Colonic mucosa (tissue), 4 donors: ENCODE results near the gene OBSCN. TPM values are rescaled to one million over a fixed set of nuclear protein-coding genes. Genes with fewer than 3 reads are reported as not detected.

Experiments
- DNase-seq: peaks from one replicate; pipeline ENCODE4 v3.0.0-alpha.2; 2020
- H3K27ac ChIP-seq: fragments of 200-600 bp; one replicate; pipeline ENCODE4 v1.8.0; 2021
- H3K27me3 ChIP-seq: fragments of 200-600 bp; one replicate; pipeline ENCODE4 v1.8.0; 2021
- H3K36me3 ChIP-seq: fragments of 200-600 bp; one replicate; pipeline ENCODE4 v1.8.0; 2021
- H3K4me1 ChIP-seq: fragments of 200-600 bp; one replicate; pipeline ENCODE4 v1.8.0; 2021; ENCODE audit warnings: mild to moderate bottlenecking
- H3K4me3 ChIP-seq: fragments of 200-600 bp; one replicate; pipeline ENCODE4 v1.8.0; 2021
- H3K9ac ChIP-seq, 2 donors: one replicate each; pipeline ENCODE4 v1.7.0; 2013; ENCODE audit warnings: control low read depth in 2 of 2, low read depth in 2 of 2, low read length in 2 of 2
- H3K9me3 ChIP-seq: fragments of 200-600 bp; one replicate; pipeline ENCODE4 v1.8.0; 2021
- CTCF ChIP-seq: fragments of 200-600 bp; IDR thresholded peaks from one replicate; pipeline ENCODE4 v1.8.0; 2022; ENCODE audit warnings: antibody characterized with exemption, mild to moderate bottlenecking
- intact Hi-C: fragments of 100-400 bp; cut with DNase I; formaldehyde crosslinking; loops from one replicate; pipeline ENCODE4 v1.14.1; 2022
- total RNA-seq, 2 donors: library from RNA; stranded (reverse); fragmentation: NEBNext Ultra II Directional in 1 of 2; extraction: Animal tissue kit (Norgen Biotek cat#: 25700) in 1 of 2; gene quantifications; one replicate each; pipeline ENCODE4 v1.2.1, GENCODE V29; 2021
- donor health status: healthy.
- donor health status: DM: no; HTN: no; CAD: no.
- donor health status: DM: no; HTN: no; CAD: no.

OBSCN gene
- total RNA-seq, 2 donors from 2014 or later = 3.6 to 7.9 TPM

GRCh38 chr1:228288536-228289238 lies 80.8 kb downstream of the OBSCN start:
- Histone ChIP-seq H3K9ac (no peak overlapping the region), H3K4me3 (no peak overlapping the region), H3K27me3 (no peaks in the 10 kb centered on the region), H3K36me3 (no peaks in the 10 kb centered on the region), H3K9me3 (no peaks in the 10 kb centered on the region), H3K27ac (no peak overlapping the region), H3K4me1 (no peaks in the 10 kb centered on the region)
- DNase-seq = no peak
- intact Hi-C loops = no loop called here
- no peak for TF ChIP-seq CTCF

GRCh38 chr1:228289239-228289849 lies 81.5 kb downstream of the OBSCN start:
- no peak for DNase-seq
- Histone ChIP-seq H3K27ac (no peak overlapping the region), H3K4me1 (no peaks in the 10 kb centered on the region), H3K27me3 (no peaks in the 10 kb centered on the region), H3K4me3 (no peak overlapping the region), H3K9me3 (no peaks in the 10 kb centered on the region), H3K36me3 (no peaks in the 10 kb centered on the region), H3K9ac (no peak overlapping the region)
- TF ChIP-seq CTCF = no peak
- intact Hi-C loops = no loop called here

- Histone ChIP-seq H3K4me3 (no peak overlapping the region), H3K9ac (no peak overlapping the region), H3K27me3 (no peaks in the 10 kb centered on the region), H3K4me1 (no peaks in the 10 kb centered on the region), H3K36me3 (no peaks in the 10 kb centered on the region), H3K9me3 (no peaks in the 10 kb centered on the region), H3K27ac (no peak overlapping the region)
- intact Hi-C loops = no loop called here
- no peak for DNase-seq
- no peak for TF ChIP-seq CTCF
Measured at GRCh38 chr1:228289996-228290881, 82.4 kb downstream of the OBSCN start.

GRCh38 chr1:228291906-228292608 lies 84.2 kb downstream of the OBSCN start:
- no peaks in the 10 kb centered on the region for H3K36me3 ChIP-seq
- DNase-seq = no peak
- intact Hi-C loops = no loop called here

More at GRCh38 chr1:228291906-228292608, 84.2 kb downstream of the OBSCN start:
- Histone ChIP-seq H3K4me1 (no peaks in the 10 kb centered on the region), H3K27me3 (no peaks in the 10 kb centered on the region), H3K9me3 (no peaks in the 10 kb centered on the region), H3K9ac (no peak overlapping the region), H3K27ac (no peak overlapping the region), H3K4me3 (no peak overlapping the region)
- TF ChIP-seq CTCF = no peak
